Ascending aorta (tissue), 2 donors: ENCODE results near the gene TIPRL. TPM values are rescaled to one million over a fixed set of nuclear protein-coding genes. Genes with fewer than 3 reads are reported as not detected.

Experiments
- DNase-seq, 2 donors: peaks; one replicate each; pipeline ENCODE4 v3.0.0-alpha.2; 2019; ENCODE audit warnings: low spot score in 2 of 2
- H3K27ac ChIP-seq, 2 donors: fragments of 200-600 bp; sonication (generic); one replicate each; pipeline ENCODE4 v1.5.1; 2016 to 2017; ENCODE audit warnings: mild to moderate bottlenecking in 1 of 2
- H3K27me3 ChIP-seq: fragments of 200-600 bp; sonication (generic); one replicate; pipeline ENCODE4 v1.5.1; 2017
- H3K36me3 ChIP-seq, 2 donors: fragments of 200-600 bp; sonication (generic); one replicate each; pipeline ENCODE4 v1.5.1; 2016
- H3K4me1 ChIP-seq, 2 donors: fragments of 200-600 bp; sonication (generic); one replicate each; pipeline ENCODE4 v1.5.1; 2016 to 2017; ENCODE audit warnings: mild to moderate bottlenecking in 1 of 2
- H3K4me3 ChIP-seq, 2 donors: fragments of 200-600 bp; sonication (generic); one replicate each; pipeline ENCODE4 v1.5.1; 2016 to 2017; ENCODE audit warnings: mild to moderate bottlenecking in 1 of 2
- H3K9me3 ChIP-seq, 2 donors: fragments of 200-600 bp; sonication (generic); one replicate each; pipeline ENCODE4 v1.5.1; 2016
- intact Hi-C: fragments of 100-400 bp; cut with DNase I; formaldehyde crosslinking; loops from one replicate; pipeline ENCODE4 v1.15.1; 2023
- total RNA-seq: library from RNA; depleted of rRNA; stranded (reverse); fragments of >200 nt; gene quantifications from one replicate; pipeline ENCODE4 v1.1.0, GENCODE V29; 2016
- TF ChIP-seq, protein P1 (sequence below), 3 experiments: fragments of 200-600 bp in 2 of 3; fragments of 450-650 bp in 1 of 3; sonication (generic) in 2 of 3; IDR thresholded peaks; one replicate each; pipeline ENCODE4 v1.5.1; 2016 to 2019; ENCODE audit warnings: antibody characterized with exemption in 3 of 3, mild to moderate bottlenecking in 1 of 3, moderate library complexity in 1 of 3

Gene TIPRL
- total RNA-seq, 1 donor from 2014 or later: 2.7 TPM

DNA sequence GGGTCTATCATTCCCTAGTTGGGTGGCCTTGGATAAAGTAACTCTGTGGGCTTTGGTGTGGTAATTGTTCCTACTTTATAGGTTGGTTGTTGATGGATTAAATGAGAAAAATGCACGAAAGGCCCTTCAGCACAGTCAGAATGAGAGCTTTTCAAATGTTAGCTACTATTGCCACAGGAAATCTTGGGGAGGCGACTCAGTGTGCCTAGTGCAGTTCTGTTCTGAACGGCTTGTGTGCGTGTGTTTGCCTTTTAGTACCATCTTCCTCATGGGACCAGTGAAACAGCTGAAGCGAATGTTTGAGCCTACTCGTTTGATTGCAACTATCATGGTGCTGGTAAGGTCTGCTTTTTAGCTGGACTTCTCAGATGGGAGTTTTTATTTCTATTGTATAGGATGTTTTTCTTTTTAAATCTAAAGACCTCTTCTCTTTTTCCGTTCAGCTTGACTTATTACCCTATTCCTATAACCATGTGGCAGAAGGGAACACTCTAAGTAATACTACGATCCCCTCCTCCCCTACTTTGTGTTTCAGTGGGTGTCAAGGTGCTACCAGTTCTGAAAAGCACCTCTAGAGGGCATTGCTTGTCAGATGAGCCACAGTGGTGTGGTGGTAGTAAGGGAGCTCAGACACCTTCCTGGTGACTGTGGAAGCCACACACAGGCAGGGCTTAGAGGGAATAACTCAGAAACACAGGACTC is 56.2 kb downstream of the TIPRL start:
- intact Hi-C loops: loop anchor here (5.0 kb wide), 1 partner anchor 87 kb away; no protein-coding TSS in a partner anchor
- Histone ChIP-seq H3K9me3 (no peaks in the 10 kb centered on the region), H3K4me1 (peaks cover 5 to 23% of the 10 kb centered on the region in 2 donors), H3K27ac (peak overlapping the region; percentile 64 to 70), H3K27me3 (no peaks in the 10 kb centered on the region), H3K36me3 (peaks cover 60 to 75% of the 10 kb centered on the region in 2 donors), H3K4me3 (no peak overlapping the region)
- TF ChIP-seq, protein P1, sequence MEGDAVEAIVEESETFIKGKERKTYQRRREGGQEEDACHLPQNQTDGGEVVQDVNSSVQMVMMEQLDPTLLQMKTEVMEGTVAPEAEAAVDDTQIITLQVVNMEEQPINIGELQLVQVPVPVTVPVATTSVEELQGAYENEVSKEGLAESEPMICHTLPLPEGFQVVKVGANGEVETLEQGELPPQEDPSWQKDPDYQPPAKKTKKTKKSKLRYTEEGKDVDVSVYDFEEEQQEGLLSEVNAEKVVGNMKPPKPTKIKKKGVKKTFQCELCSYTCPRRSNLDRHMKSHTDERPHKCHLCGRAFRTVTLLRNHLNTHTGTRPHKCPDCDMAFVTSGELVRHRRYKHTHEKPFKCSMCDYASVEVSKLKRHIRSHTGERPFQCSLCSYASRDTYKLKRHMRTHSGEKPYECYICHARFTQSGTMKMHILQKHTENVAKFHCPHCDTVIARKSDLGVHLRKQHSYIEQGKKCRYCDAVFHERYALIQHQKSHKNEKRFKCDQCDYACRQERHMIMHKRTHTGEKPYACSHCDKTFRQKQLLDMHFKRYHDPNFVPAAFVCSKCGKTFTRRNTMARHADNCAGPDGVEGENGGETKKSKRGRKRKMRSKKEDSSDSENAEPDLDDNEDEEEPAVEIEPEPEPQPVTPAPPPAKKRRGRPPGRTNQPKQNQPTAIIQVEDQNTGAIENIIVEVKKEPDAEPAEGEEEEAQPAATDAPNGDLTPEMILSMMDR (IDR thresholded peaks at IDR 0.05): peak; percentile 31 to 64 (median 61)
- DNase-seq: no peak

DNA sequence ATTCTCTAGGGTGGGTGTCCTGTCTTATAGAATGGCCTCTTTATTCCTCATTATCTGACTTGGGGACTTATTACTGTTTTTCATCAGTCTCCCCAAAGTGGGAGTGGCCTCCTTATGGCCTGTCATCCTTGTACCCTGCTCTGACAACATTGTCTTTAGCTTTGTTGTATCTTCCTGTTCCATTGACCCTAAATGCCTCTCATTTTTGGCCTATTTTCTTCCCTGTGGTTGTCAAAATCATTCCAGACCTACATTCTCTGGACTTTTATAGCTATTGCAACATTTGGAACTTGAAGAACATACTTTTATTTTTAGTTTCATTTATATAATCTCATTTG is 56.8 kb downstream of the TIPRL start:
- H3K4me3 ChIP-seq: no peak overlapping the region
- no peaks in the 10 kb centered on the region for H3K9me3 ChIP-seq
- peaks cover 5 to 19% of the 10 kb centered on the region in 2 donors for H3K4me1 ChIP-seq
- no peak for DNase-seq
- H3K27ac ChIP-seq: peak overlapping the region; percentile 64 to 70
- peaks cover 60 to 80% of the 10 kb centered on the region in 2 donors for H3K36me3 ChIP-seq
- intact Hi-C loops: loop anchor here (5.0 kb wide), 1 partner anchor 87 kb away; no protein-coding TSS in a partner anchor
- TF ChIP-seq, protein P1 (IDR thresholded peaks at IDR 0.05): no peak
- H3K27me3 ChIP-seq: no peaks in the 10 kb centered on the region

DNA sequence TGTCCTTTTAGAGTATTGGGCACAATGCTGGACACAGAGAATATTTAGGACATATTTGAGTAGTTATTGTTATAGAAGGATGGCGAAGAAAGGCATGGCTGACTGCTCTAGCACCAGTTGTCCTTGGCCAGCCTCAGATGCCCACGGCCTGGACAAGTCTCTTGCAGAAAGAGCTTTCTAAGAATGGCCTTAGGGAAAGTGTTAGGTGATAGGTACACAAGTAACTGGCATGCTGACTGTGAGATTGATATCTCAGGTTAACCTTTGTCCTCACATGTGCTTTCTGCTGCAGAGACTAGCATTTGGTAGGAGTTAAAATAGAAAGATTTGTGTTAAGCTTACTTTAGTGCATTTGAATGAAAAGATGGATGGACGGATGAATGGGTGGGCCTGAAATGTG is 57.2 kb downstream of the TIPRL start:
- H3K27me3 ChIP-seq: no peaks in the 10 kb centered on the region
- peak overlapping the region; percentile 64 to 70 for H3K27ac ChIP-seq
- intact Hi-C loops: loop anchor here (5.0 kb wide), 1 partner anchor 86 kb away; no protein-coding TSS in a partner anchor
- no peaks in the 10 kb centered on the region for H3K9me3 ChIP-seq
- TF ChIP-seq, protein P1 (IDR thresholded peaks at IDR 0.05): no peak
- H3K36me3 ChIP-seq: peaks cover 60 to 83% of the 10 kb centered on the region in 2 donors
- DNase-seq: no peak
- H3K4me1 ChIP-seq: peaks cover 5 to 17% of the 10 kb centered on the region in 2 donors
- no peak overlapping the region for H3K4me3 ChIP-seq

DNA sequence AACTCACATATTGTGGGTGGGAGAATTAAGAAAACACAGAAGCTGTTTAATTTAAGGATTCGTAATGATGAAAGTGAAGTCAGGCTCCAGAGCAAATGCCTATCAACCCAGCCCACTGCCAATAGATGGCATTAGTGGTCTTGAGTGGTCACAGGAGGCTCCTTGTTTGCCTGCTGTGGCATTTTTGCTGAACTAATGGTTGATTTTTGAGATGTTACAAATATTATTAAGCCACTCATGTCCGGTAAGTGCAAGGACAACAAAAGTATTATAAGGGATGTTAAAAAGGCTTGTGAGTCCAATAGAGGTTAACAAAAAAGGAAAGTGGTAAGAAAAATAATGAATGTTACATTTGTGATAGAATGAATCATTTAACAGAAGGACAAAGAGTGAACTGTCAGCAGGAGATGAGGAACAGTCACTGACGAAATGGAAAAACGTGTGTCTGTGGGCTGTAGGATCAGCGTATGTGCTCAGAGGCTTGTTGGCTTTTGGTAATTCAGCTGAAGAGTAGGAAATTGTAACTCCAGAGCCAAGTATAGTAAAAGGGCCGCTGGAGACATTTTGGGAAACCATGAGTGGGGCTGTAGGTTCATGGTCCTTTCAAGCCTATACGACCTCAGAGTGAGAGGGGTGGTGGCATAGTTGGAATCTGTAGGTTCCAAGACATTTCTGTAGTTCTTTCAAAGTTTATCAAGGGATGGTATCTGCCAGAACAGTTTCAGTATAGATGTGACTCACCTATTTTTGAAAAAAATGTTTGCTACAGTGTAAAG is 58.3 kb downstream of the TIPRL start:
- DNase-seq: no peak
- peaks cover 2 to 17% of the 10 kb centered on the region in 2 donors for H3K4me1 ChIP-seq
- H3K27ac ChIP-seq: peak overlapping the region in 1 of 2 donors; percentile 29
- H3K27me3 ChIP-seq: no peaks in the 10 kb centered on the region
- peaks cover 67 to 80% of the 10 kb centered on the region in 2 donors for H3K36me3 ChIP-seq
- H3K9me3 ChIP-seq: no peaks in the 10 kb centered on the region
- TF ChIP-seq, protein P1 (IDR thresholded peaks at IDR 0.05): no peak
- H3K4me3 ChIP-seq: no peak overlapping the region
- intact Hi-C loops: loop anchor here (5.0 kb wide), 1 partner anchor 85 kb away; no protein-coding TSS in a partner anchor

DNA sequence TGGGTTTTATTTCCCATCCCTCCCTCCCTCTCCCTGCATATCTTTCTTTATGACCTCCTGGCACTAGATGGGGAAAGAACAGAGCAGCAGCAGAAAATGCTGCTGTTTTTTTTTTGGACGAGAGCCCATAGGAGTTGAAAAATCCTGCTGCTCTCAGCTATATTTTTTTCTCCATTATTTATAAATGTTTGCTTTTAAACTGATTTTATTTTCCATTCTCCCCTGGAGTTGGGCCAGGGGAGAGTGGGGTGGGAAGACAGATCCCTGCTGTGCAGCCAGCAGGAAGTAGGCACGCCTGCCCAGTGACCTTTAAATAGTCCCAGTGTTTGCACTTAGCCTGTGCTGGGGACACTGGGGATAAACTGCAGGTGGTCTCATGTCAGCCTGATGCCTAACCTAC is 64.4 kb downstream of the TIPRL start:
- intact Hi-C loops: no loop called here
- Histone ChIP-seq H3K36me3 (peaks cover 45 to 66% of the 10 kb centered on the region in 2 donors), H3K9me3 (no peaks in the 10 kb centered on the region), H3K4me3 (no peak overlapping the region), H3K4me1 (peaks cover 0 to 28% of the 10 kb centered on the region in 2 donors), H3K27ac (peak overlapping the region; percentile 29 to 76), H3K27me3 (no peaks in the 10 kb centered on the region)
- TF ChIP-seq, protein P1 (IDR thresholded peaks at IDR 0.05): no peak
- no peak for DNase-seq
